HepG2 (cell line): ENCODE measurements around the gene UQCC2. TPM values are rescaled to one million over a fixed set of nuclear protein-coding genes. Genes with fewer than 3 reads are reported as not detected.
A peak's percentile ranks its signal among the peaks of the same experiment; 100 is the strongest.

Experiments
- ATAC-seq: fragments of 200-7000 bp; cut with Tn5 transposase; 3 replicates; pipeline ENCODE4 v1.9.1; 2020; ENCODE audit warnings: mild to moderate bottlenecking, moderate library complexity
- BruUV-seq: library from RNA; stranded (reverse); fragments of 400-500 nt; replicated peaks from 2 replicates; lab custom pipeline; 2021; lab: Mats Ljungman, UMichigan
- CTCF ChIA-PET: fragments of 300-600 bp; formaldehyde crosslinking; extraction: SDS; loops from one replicate; lab custom pipeline; 2021; ENCODE audit warnings: low total read pairs, inconsistent platforms, low intra/inter-chr PET ratio; lab: Yijun Ruan, JAX
- POLR2A ChIA-PET: fragments of 350-600 bp; sonication (Branson Sonifier 250); formaldehyde crosslinking; loops from one replicate; lab custom pipeline; 2020; ENCODE audit warnings: antibody characterized with exemption, inconsistent platforms; lab: Yijun Ruan, JAX
- DNase-seq: peaks from one replicate; pipeline ENCODE4 v3.0.0-alpha.2; 2015; ENCODE audit warnings: low spot score
- FAIRE-seq: peaks from 3 replicates; lab custom pipeline; 2011; peaks lifted over from hg19 to GRCh38; lab: Jason Lieb, UNC
- H2AFZ ChIP-seq: one replicate; pipeline ENCODE4 v1.6.1; 2011; ENCODE audit warnings: low read length, inconsistent platforms
- H3K27ac ChIP-seq: fragments of 300-600 bp; 3 replicates; pipeline ENCODE4 v1.8.0; 2011; ENCODE audit warnings: mixed run types, mild to moderate bottlenecking, mixed read lengths, low read length, inconsistent platforms; ENCODE audit not compliant: insufficient read depth; ENCODE audit errors: extremely low read length
- H3K27me3 ChIP-seq, 2 experiments: fragments of 200-600 bp in 1 of 2; 2 replicates in 1 of 2; 3 replicates in 1 of 2; pipeline versions ENCODE4 v1.6.0 to v1.8.0; 2011; ENCODE audit warnings: low read length in 2 of 2, mild to moderate bottlenecking in 2 of 2, moderate library complexity in 2 of 2, inconsistent platforms in 1 of 2; ENCODE audit not compliant: insufficient read depth in 2 of 2, control insufficient read depth in 1 of 2
- H3K36me3 ChIP-seq, 2 experiments: fragments of 200-600 bp in 1 of 2; replicated peaks in 1 of 2; 2 replicates in 1 of 2; 3 replicates in 1 of 2; pipeline versions ENCODE4 v1.5.1 to v1.8.0; 2011; ENCODE audit warnings: low read length in 2 of 2, inconsistent platforms in 1 of 2; ENCODE audit not compliant: insufficient read depth in 2 of 2, control insufficient read depth in 1 of 2
- H3K4me1 ChIP-seq: 2 replicates; pipeline ENCODE4 v1.5.1; 2012; ENCODE audit warnings: low read length, inconsistent platforms; ENCODE audit not compliant: insufficient read depth
- H3K4me2 ChIP-seq: 2 replicates; pipeline ENCODE4 v1.6.0; 2011; ENCODE audit warnings: low read depth, low read length, inconsistent platforms
- H3K4me3 ChIP-seq, 3 experiments: fragments of 200-600 bp in 1 of 3; sonication (generic), shearing (Covaris generic) in 1 of 3; replicated peaks in 1 of 3; 2 replicates each; pipeline ENCODE4 v1.5.1; 2011 to 2016; ENCODE audit warnings: low read length in 3 of 3, inconsistent platforms in 2 of 3, low read depth in 2 of 3, mild to moderate bottlenecking in 2 of 3, control low read depth in 1 of 3, mixed read lengths in 1 of 3; ENCODE audit not compliant: insufficient read depth in 1 of 3
- H3K79me2 ChIP-seq: one replicate; pipeline ENCODE4 v1.6.1; 2011; ENCODE audit warnings: low read length, inconsistent platforms; ENCODE audit not compliant: insufficient read depth
- H3K9ac ChIP-seq: 2 replicates; pipeline ENCODE4 v1.6.0; 2011; ENCODE audit warnings: mild to moderate bottlenecking, low read depth, low read length, inconsistent platforms; ENCODE audit not compliant: insufficient read depth
- H3K9me3 ChIP-seq: 2 replicates; pipeline ENCODE4 v1.5.1; 2012; ENCODE audit warnings: mild to moderate bottlenecking, low read length
- H4K20me1 ChIP-seq: 2 replicates; pipeline ENCODE4 v1.6.0; 2011; ENCODE audit warnings: inconsistent platforms, mild to moderate bottlenecking, low read length, moderate library complexity; ENCODE audit not compliant: insufficient read depth
- AFF4 ChIP-seq: sonication (generic); formaldehyde crosslinking; IDR thresholded peaks from 2 replicates; pipeline ENCODE4 v1.4.0; 2020; ENCODE audit warnings: missing genetic modification reagents
- CBFB ChIP-seq: sonication (generic); formaldehyde crosslinking; IDR thresholded peaks from 2 replicates; pipeline ENCODE4 v1.4.0; 2020; ENCODE audit warnings: missing genetic modification reagents
- EEA1 ChIP-seq: sonication (generic); formaldehyde crosslinking; IDR thresholded peaks from 2 replicates; pipeline ENCODE4 v1.5.1; 2020; ENCODE audit warnings: mild to moderate bottlenecking, missing genetic modification reagents, borderline replicate concordance
- ELF1 ChIP-seq: sonication (generic); formaldehyde crosslinking; IDR thresholded peaks from 2 replicates; pipeline ENCODE4 v1.4.0; 2020; ENCODE audit warnings: missing genetic modification reagents
- FOXP4 ChIP-seq: sonication (generic); formaldehyde crosslinking; IDR thresholded peaks from 2 replicates; pipeline ENCODE4 v1.4.0; 2020; ENCODE audit warnings: missing genetic modification reagents
- KDM2A ChIP-seq: sonication (generic); formaldehyde crosslinking; IDR thresholded peaks from 2 replicates; pipeline ENCODE4 v1.4.0; 2020; ENCODE audit warnings: low read depth, missing genetic modification reagents, borderline replicate concordance
- MXD4 ChIP-seq: IDR thresholded peaks from 2 replicates; pipeline ENCODE4 v1.6.1; 2016; ENCODE audit warnings: mild to moderate bottlenecking, missing biosample characterization, missing genetic modification reagents
- NFE2L1 ChIP-seq: sonication (generic); formaldehyde crosslinking; IDR thresholded peaks from 2 replicates; pipeline ENCODE4 v1.4.0; 2020; ENCODE audit warnings: missing genetic modification reagents, mild to moderate bottlenecking, borderline replicate concordance
- NR3C1 ChIP-seq: sonication (generic); formaldehyde crosslinking; IDR thresholded peaks from 2 replicates; pipeline ENCODE4 v1.4.0; 2020; ENCODE audit warnings: missing genetic modification reagents
- PHF5A ChIP-seq: IDR thresholded peaks from one replicate; pipeline ENCODE4 v1.6.1; 2018; ENCODE audit warnings: low read depth, missing genetic modification reagents; ENCODE audit not compliant: unreplicated experiment
- PRMT3 ChIP-seq: sonication (generic); formaldehyde crosslinking; IDR thresholded peaks from 2 replicates; pipeline ENCODE4 v1.8.1; 2022; ENCODE audit warnings: low read depth, mild to moderate bottlenecking, moderate library complexity, missing genetic modification reagents, borderline replicate concordance
- RFX1 ChIP-seq: fragments of 450-650 bp; IDR thresholded peaks from 2 replicates; pipeline ENCODE4 v1.6.1; 2017
- THAP7 ChIP-seq: sonication (generic); formaldehyde crosslinking; IDR thresholded peaks from 2 replicates; pipeline ENCODE4 v1.8.1; 2023; ENCODE audit warnings: mild to moderate bottlenecking, missing genetic modification reagents
- ZGPAT ChIP-seq: IDR thresholded peaks from 2 replicates; pipeline ENCODE4 v1.6.1; 2016; ENCODE audit warnings: mild to moderate bottlenecking
- ZNF260 ChIP-seq: sonication (generic); formaldehyde crosslinking; IDR thresholded peaks from 2 replicates; pipeline ENCODE4 v1.4.0; 2020; ENCODE audit warnings: missing genetic modification reagents, low read depth, mild to moderate bottlenecking, borderline replicate concordance
- ZNF776 ChIP-seq: sonication (generic); formaldehyde crosslinking; IDR thresholded peaks from 2 replicates; pipeline ENCODE4 v1.4.0; 2020; ENCODE audit warnings: mild to moderate bottlenecking, missing genetic modification reagents
- ZNF879 ChIP-seq: sonication (generic); formaldehyde crosslinking; IDR thresholded peaks from 2 replicates; pipeline ENCODE4 v1.8.1; 2023; ENCODE audit warnings: missing genetic modification reagents
- WGBS: methylation state at CpG from one replicate; pipeline ENCODE4 v1.1.6; 2017; ENCODE audit warnings: low lambda C conversion rate; 5-methylcytosine and 5-hydroxymethylcytosine counted together
- in situ Hi-C: cut with HindIII; loops from 2 replicates; pipeline ENCODE4 v1.10.0; 2017; ENCODE audit warnings: low pct_unique_long_range_greater_than_20kb; ENCODE audit not compliant: extremely low pct_ligation_motif_present
- intact Hi-C: fragments of 100-400 bp; cut with micrococcal nuclease; formaldehyde crosslinking; loops from one replicate; pipeline ENCODE4 v1.10.0; 2022; ENCODE audit not compliant: unreplicated experiment
- polyA plus RNA-seq, 8 experiments: library from polyadenylated mRNA; depleted of rRNA in 3 of 8; stranded (reverse) in 7 of 8; unstranded in 1 of 8; fragments of >200 nt; fragmentation: Illumina TruSeq in 4 of 8; extraction: Trizol in 4 of 8; gene quantifications; 2 replicates each; pipeline versions ENCODE4 v1.2.1 to v1.2.3, GENCODE V29; 2011 to 2016; ENCODE audit warnings: low read depth in 4 of 8, missing spikeins in 1 of 8, mixed read lengths in 1 of 8; ENCODE audit not compliant: insufficient read depth in 1 of 8
- total RNA-seq, 5 experiments: library from RNA; depleted of rRNA; stranded (reverse); fragments of >200 nt; fragmentation: Illumina TruSeq; extraction: Trizol; gene quantifications; 2 replicates each; pipeline ENCODE4 v1.2.3, GENCODE V29; 2016; ENCODE audit warnings: low read depth in 1 of 5

The UQCC2 gene
- total and polyA plus RNA-seq, 2 of the 13 experiments (the other 11 are each of a cell fraction or from before 2014, with no cell fraction given): 82.4 to 238 TPM

- H3K79me2 ChIP-seq: peaks cover 17% of the 10 kb centered on the region
- ChIA-PET CTCF (no interaction called here), POLR2A (no interaction called here)
- H3K9me3 ChIP-seq: no peaks in the 10 kb centered on the region
- in situ Hi-C loops: no loop called here
- no peak for DNase-seq
- peaks cover 47% of the 10 kb centered on the region for H3K4me1 ChIP-seq
- FAIRE-seq: no peak
- intact Hi-C loops: loop anchor here (10.0 kb wide), 1 partner anchor 71 kb away; no protein-coding TSS in a partner anchor
- H3K4me2 ChIP-seq: no peak overlapping the region
- H3K27ac ChIP-seq: no peak overlapping the region
- H3K36me3 ChIP-seq: peaks cover 8 to 30% of the 10 kb centered on the region in 2 experiments
- TF ChIP-seq AFF4 (CRISPR knock-in tag) (no peak), MXD4 (CRISPR knock-in tag) (no peak), THAP7 (CRISPR knock-in tag) (0 out of 2 replicates have a peak, but pooled peaks have one; percentile 23), NFE2L1 (CRISPR knock-in tag) (no peak), ZGPAT (CRISPR knock-in tag) (no peak), PRMT3 (CRISPR knock-in tag) (no peak), PHF5A (no peak), EEA1 (CRISPR knock-in tag) (no peak), NR3C1 (CRISPR knock-in tag) (no peak), ZNF879 (CRISPR knock-in tag) (no peak), KDM2A (CRISPR knock-in tag) (peak; percentile 38; the same call in 1 of the 2 replicates), RFX1 (no peak), CBFB (CRISPR knock-in tag) (no peak), ELF1 (CRISPR knock-in tag) (no peak), FOXP4 (no peak), ZNF260 (no peak), ZNF776 (CRISPR knock-in tag) (no peak)
- no peaks in the 10 kb centered on the region for H3K27me3 ChIP-seq
- no peak overlapping the region for H3K9ac ChIP-seq
- ATAC-seq: no peak
- no peak overlapping the region for H2AFZ ChIP-seq
- BruUV-seq: no TSS peak
- WGBS: 92% methylated on average over 16 of the region's 16 CpGs
- no peak overlapping the region for H3K4me3 ChIP-seq
- H4K20me1 ChIP-seq: no peaks in the 10 kb centered on the region; the same call in 1 of the 2 replicates
These were observed 5.4 kb downstream of the UQCC2 start for GRCh38 chr6:33705955-33706725.
